HUES6 (cell line): ENCODE measurements around the gene ARHGEF7.

ENCODE experiments used
- H3K27ac ChIP-seq: 2 replicates; pipeline ENCODE4 v1.7.0; 2013; ENCODE audit warnings: low read depth, mild to moderate bottlenecking, low read length, inconsistent platforms
- H3K27me3 ChIP-seq: 2 replicates; pipeline ENCODE4 v1.6.1; 2013; ENCODE audit warnings: low read length; ENCODE audit not compliant: control insufficient read depth, insufficient read depth
- H3K36me3 ChIP-seq: 2 replicates; pipeline ENCODE4 v1.6.1; 2013; ENCODE audit warnings: low read length; ENCODE audit not compliant: control insufficient read depth, insufficient read depth
- H3K4me1 ChIP-seq: 2 replicates; pipeline ENCODE4 v1.6.1; 2013; ENCODE audit warnings: low read length; ENCODE audit not compliant: control insufficient read depth, insufficient read depth
- H3K4me3 ChIP-seq: 2 replicates; pipeline ENCODE4 v1.5.1; 2013; ENCODE audit warnings: low read depth, low read length
- H3K9ac ChIP-seq: one replicate; pipeline ENCODE4 v1.6.1; 2013; ENCODE audit warnings: mild to moderate bottlenecking, low read length
- H3K9me3 ChIP-seq: 2 replicates; pipeline ENCODE4 v1.6.1; 2013; ENCODE audit warnings: low read depth, low read length; ENCODE audit not compliant: control insufficient read depth, insufficient read depth

ARHGEF7 gene

GRCh38 chr13:111211789-111212516 lies 96.8 kb downstream of the ARHGEF7 start:
- H3K4me3 ChIP-seq = peak overlapping the region; percentile 19; the same call in 1 of the 2 replicates
- H3K27ac ChIP-seq = peak overlapping the region; percentile 58
- no peaks in the 10 kb centered on the region for H3K36me3 ChIP-seq
- H3K9me3 ChIP-seq = no peaks in the 10 kb centered on the region
- H3K9ac ChIP-seq = peak overlapping the region; percentile 69
- H3K27me3 ChIP-seq = no peaks in the 10 kb centered on the region
- peaks cover 69% of the 10 kb centered on the region for H3K4me1 ChIP-seq

GRCh38 chr13:111212517-111212873 lies 97.4 kb downstream of the ARHGEF7 start:
- Histone ChIP-seq H3K36me3 (no peaks in the 10 kb centered on the region), H3K27me3 (no peaks in the 10 kb centered on the region), H3K27ac (no peak overlapping the region), H3K9ac (no peak overlapping the region), H3K4me3 (no peak overlapping the region), H3K9me3 (no peaks in the 10 kb centered on the region), H3K4me1 (peaks cover 74% of the 10 kb centered on the region)

GRCh38 chr13:111213964-111214726 lies 99.0 kb downstream of the ARHGEF7 start:
- H3K9ac ChIP-seq = no peak overlapping the region
- no peak overlapping the region for H3K4me3 ChIP-seq
- 0 out of 2 replicates have a peak overlapping the region, but pooled peaks have one; percentile 47 for H3K27ac ChIP-seq
- no peaks in the 10 kb centered on the region for H3K27me3 ChIP-seq
- 0 out of 2 replicates have a peak, but pooled peaks cover 3% of the 10 kb centered on the region for H3K36me3 ChIP-seq
- H3K9me3 ChIP-seq = no peaks in the 10 kb centered on the region
- peaks cover 88% of the 10 kb centered on the region for H3K4me1 ChIP-seq

GRCh38 chr13:111215081-111216047 lies 100.3 kb downstream of the ARHGEF7 start:
- 0 out of 2 replicates have a peak, but pooled peaks cover 6% of the 10 kb centered on the region for H3K36me3 ChIP-seq
- H3K9me3 ChIP-seq = no peaks in the 10 kb centered on the region
- no peaks in the 10 kb centered on the region for H3K27me3 ChIP-seq
- peak overlapping the region; percentile 56 for H3K9ac ChIP-seq
- H3K27ac ChIP-seq = no peak overlapping the region
- peaks cover 89% of the 10 kb centered on the region for H3K4me1 ChIP-seq
- H3K4me3 ChIP-seq = peak overlapping the region; percentile 27; the same call in 1 of the 2 replicates

GRCh38 chr13:111216166-111216960 lies 101.3 kb downstream of the ARHGEF7 start:
- Histone ChIP-seq H3K9me3 (no peaks in the 10 kb centered on the region), H3K4me3 (no peak overlapping the region), H3K4me1 (peaks cover 79% of the 10 kb centered on the region), H3K9ac (no peak overlapping the region), H3K27me3 (no peaks in the 10 kb centered on the region), H3K36me3 (0 out of 2 replicates have a peak, but pooled peaks cover 8% of the 10 kb centered on the region), H3K27ac (no peak overlapping the region)

GRCh38 chr13:111217641-111218040 lies 102.5 kb downstream of the ARHGEF7 start:
- Histone ChIP-seq H3K36me3 (peaks cover 8% of the 10 kb centered on the region; the same call in 1 of the 2 replicates), H3K27me3 (no peaks in the 10 kb centered on the region), H3K9me3 (no peaks in the 10 kb centered on the region), H3K4me1 (peaks cover 66% of the 10 kb centered on the region), H3K9ac (no peak overlapping the region), H3K4me3 (no peak overlapping the region), H3K27ac (0 out of 2 replicates have a peak overlapping the region, but pooled peaks have one; percentile 14)

GRCh38 chr13:111219280-111219679 lies 104.2 kb downstream of the ARHGEF7 start:
- Histone ChIP-seq H3K27me3 (no peaks in the 10 kb centered on the region), H3K36me3 (peaks cover 8% of the 10 kb centered on the region; the same call in 1 of the 2 replicates), H3K27ac (no peak overlapping the region), H3K9ac (no peak overlapping the region), H3K9me3 (no peaks in the 10 kb centered on the region), H3K4me1 (peaks cover 50% of the 10 kb centered on the region), H3K4me3 (no peak overlapping the region)

- no peaks in the 10 kb centered on the region for H3K9me3 ChIP-seq
- H3K36me3 ChIP-seq = peaks cover 8% of the 10 kb centered on the region; the same call in 1 of the 2 replicates
- no peak overlapping the region for H3K27ac ChIP-seq
These were observed 104.8 kb downstream of the ARHGEF7 start for GRCh38 chr13:111219950-111220349.

GRCh38 chr13:111225166-111225565 lies 110.1 kb downstream of the ARHGEF7 start:
- no peaks in the 10 kb centered on the region for H3K27me3 ChIP-seq
- H3K27ac ChIP-seq = no peak overlapping the region
- peaks cover 12% of the 10 kb centered on the region; the same call in 1 of the 2 replicates for H3K36me3 ChIP-seq
- peaks cover 9% of the 10 kb centered on the region; the same call in 1 of the 2 replicates for H3K4me1 ChIP-seq
- H3K4me3 ChIP-seq = no peak overlapping the region
- no peaks in the 10 kb centered on the region for H3K9me3 ChIP-seq
- no peak overlapping the region for H3K9ac ChIP-seq

More at GRCh38 chr13:111219950-111220349, 104.8 kb downstream of the ARHGEF7 start:
- Histone ChIP-seq H3K27me3 (no peaks in the 10 kb centered on the region), H3K9ac (no peak overlapping the region), H3K4me3 (no peak overlapping the region), H3K4me1 (peaks cover 44% of the 10 kb centered on the region)
